Right renal pelvis (tissue), 4 donors: ENCODE data around the gene CCDC192. TPM values are rescaled to one million over a fixed set of nuclear protein-coding genes. Genes with fewer than 3 reads are reported as not detected.
A peak's percentile ranks its signal among the peaks of the same experiment; 100 is the strongest.

ENCODE experiments used
- DNase-seq, 4 donors: peaks; one replicate each; pipeline ENCODE4 v3.0.0-alpha.2; 2013; ENCODE audit warnings: low read depth in 4 of 4, low spot score in 3 of 4, missing footprints in 1 of 4
- polyA plus RNA-seq, 4 donors: library from polyadenylated mRNA; unstranded; fragments of 120-200 nt; gene quantifications; one replicate each; pipeline ENCODE4 v1.2.1, GENCODE V29; 2013; ENCODE audit not compliant: insufficient read length in 4 of 4

The CCDC192 gene
- polyA plus RNA-seq, 4 donors, result 0.79 to 1.2 (median 1.0) TPM

- DNase-seq, result no peak
These were observed 266.5 kb downstream of the CCDC192 start for GRCh38 chr5:127969651-127970050.

GRCh38 chr5:127970081-127970480, 266.9 kb downstream of the CCDC192 start:
- no peak for DNase-seq

GRCh38 chr5:127970854-127971425, 267.7 kb downstream of the CCDC192 start:
- DNase-seq, result no peak

GRCh38 chr5:127975961-127976360, 272.8 kb downstream of the CCDC192 start:
- DNase-seq, result no peak

- no peak for DNase-seq
These were observed 273.3 kb downstream of the CCDC192 start for GRCh38 chr5:127976525-127976924.

- no peak for DNase-seq
These were observed 274.0 kb downstream of the CCDC192 start for GRCh38 chr5:127976991-127977717.

GRCh38 chr5:127978738-127979300, 275.6 kb downstream of the CCDC192 start:
- DNase-seq, result no peak

GRCh38 chr5:127979475-127979874, 276.3 kb downstream of the CCDC192 start:
- no peak for DNase-seq

GRCh38 chr5:127980843-127981242, 277.7 kb downstream of the CCDC192 start:
- no peak for DNase-seq

GRCh38 chr5:127981498-127981897, 278.3 kb downstream of the CCDC192 start:
- DNase-seq, result no peak

GRCh38 chr5:127985811-127986325, 282.7 kb downstream of the CCDC192 start:
- DNase-seq, result no peak

- DNase-seq, result no peak
These were observed 284.4 kb downstream of the CCDC192 start for GRCh38 chr5:127987354-127988145.

GRCh38 chr5:127988146-127988760, 285.1 kb downstream of the CCDC192 start:
- DNase-seq, result peak in 2 of 4 donors; percentile 20 to 22

Other genes starting within 250 kb of the CCDC192 start
- 10 to 100 TPM; 76.7 to 93.6 (median 91.6) TPM for gene PRRC1, start 185.8 kb upstream of the CCDC192 start, polyA plus RNA-seq
- not detected for gene CTXN3, start 54.3 kb upstream of the CCDC192 start, polyA plus RNA-seq